H9 (cell line): ENCODE measurements around the gene TTLL12. TPM values are rescaled to one million over a fixed set of nuclear protein-coding genes. Genes with fewer than 3 reads are reported as not detected.

Source experiments
- DNase-seq: peaks from one replicate; pipeline ENCODE4 v3.0.0-alpha.2; 2017
- H2AFZ ChIP-seq: one replicate; pipeline ENCODE4 v1.6.1; 2013; ENCODE audit warnings: mild to moderate bottlenecking, low read length, control low read depth, moderate library complexity
- H2AK5ac ChIP-seq: 2 replicates; pipeline ENCODE4 v1.6.1; 2013; ENCODE audit warnings: low read length, control low read depth, mixed read lengths; ENCODE audit not compliant: insufficient read length
- H2BK120ac ChIP-seq: one replicate; pipeline ENCODE4 v1.6.1; 2013; ENCODE audit warnings: low read depth, mild to moderate bottlenecking, low read length, control low read depth, inconsistent platforms; ENCODE audit not compliant: poor library complexity, severe bottlenecking
- H2BK12ac ChIP-seq: 2 replicates; pipeline ENCODE4 v1.6.1; 2013; ENCODE audit warnings: low read length, control low read depth, mixed read lengths, low read depth; ENCODE audit not compliant: insufficient read length
- H2BK15ac ChIP-seq: 2 replicates; pipeline ENCODE4 v1.6.1; 2013; ENCODE audit warnings: low read depth, low read length, control low read depth
- H2BK20ac ChIP-seq: one replicate; pipeline ENCODE4 v1.6.1; 2013; ENCODE audit warnings: low read depth, mild to moderate bottlenecking, low read length, control low read depth, inconsistent platforms; ENCODE audit not compliant: poor library complexity, severe bottlenecking
- H2BK5ac ChIP-seq: 2 replicates; pipeline ENCODE4 v1.6.1; 2013; ENCODE audit warnings: low read length, control low read depth, mixed read lengths; ENCODE audit not compliant: insufficient read length
- H3K14ac ChIP-seq: 2 replicates; pipeline ENCODE4 v1.6.1; 2013; ENCODE audit warnings: low read length, control low read depth; ENCODE audit not compliant: insufficient read depth
- H3K18ac ChIP-seq: 2 replicates; pipeline ENCODE4 v1.6.1; 2013; ENCODE audit warnings: low read depth, mild to moderate bottlenecking, mixed read lengths, low read length, control low read depth; ENCODE audit not compliant: insufficient read length
- H3K23ac ChIP-seq: 2 replicates; pipeline ENCODE4 v1.6.1; 2013; ENCODE audit warnings: low read length, control low read depth, mixed read lengths, low read depth; ENCODE audit not compliant: insufficient read length
- H3K23me2 ChIP-seq: 2 replicates; pipeline ENCODE4 v1.6.1; 2013; ENCODE audit warnings: low read depth, mild to moderate bottlenecking, mixed read lengths, low read length, control low read depth; ENCODE audit not compliant: insufficient read length, poor library complexity, severe bottlenecking
- H3K27ac ChIP-seq: 2 replicates; pipeline ENCODE4 v1.5.1; 2013; ENCODE audit warnings: low read length, control low read depth, mixed read lengths, low read depth; ENCODE audit not compliant: insufficient read length
- H3K27me3 ChIP-seq: 2 replicates; pipeline ENCODE4 v1.6.1; 2013; ENCODE audit warnings: low read length, control low read depth, inconsistent platforms; ENCODE audit not compliant: insufficient read depth
- H3K4ac ChIP-seq: 2 replicates; pipeline ENCODE4 v1.6.1; 2013; ENCODE audit warnings: low read depth, mild to moderate bottlenecking, control low read depth, inconsistent platforms, low read length, moderate library complexity
- H3K4me1 ChIP-seq: 2 replicates; pipeline ENCODE4 v1.6.1; 2013; ENCODE audit warnings: low read length, control low read depth, inconsistent platforms; ENCODE audit not compliant: insufficient read depth
- H3K4me2 ChIP-seq: 2 replicates; pipeline ENCODE4 v1.6.1; 2013; ENCODE audit warnings: low read length, control low read depth, mixed read lengths; ENCODE audit not compliant: insufficient read length, insufficient read depth
- H3K56ac ChIP-seq: 2 replicates; pipeline ENCODE4 v1.6.1; 2013; ENCODE audit warnings: low read depth, mild to moderate bottlenecking, mixed read lengths, low read length, control low read depth; ENCODE audit not compliant: insufficient read length
- H3K79me1 ChIP-seq: 2 replicates; pipeline ENCODE4 v1.6.1; 2013; ENCODE audit warnings: low read depth, mild to moderate bottlenecking, moderate library complexity, low read length, control low read depth, inconsistent platforms; ENCODE audit not compliant: insufficient read depth, poor library complexity, severe bottlenecking
- H3K79me2 ChIP-seq: 2 replicates; pipeline ENCODE4 v1.6.1; 2013; ENCODE audit warnings: low read length, control low read depth, inconsistent platforms; ENCODE audit not compliant: insufficient read depth
- H3K9ac ChIP-seq: 2 replicates; pipeline ENCODE4 v1.6.1; 2013; ENCODE audit warnings: low read length, control low read depth, mixed read lengths; ENCODE audit not compliant: insufficient read length; ENCODE audit errors: extremely low read depth
- H3K9me3 ChIP-seq: one replicate; pipeline ENCODE4 v1.6.1; 2013; ENCODE audit warnings: low read depth, low read length, inconsistent platforms; ENCODE audit not compliant: control insufficient read depth
- H3T11ph ChIP-seq: one replicate; pipeline ENCODE4 v1.6.1; 2013; ENCODE audit warnings: mild to moderate bottlenecking, low read length, control low read depth, inconsistent platforms
- H4K20me1 ChIP-seq: one replicate; pipeline ENCODE4 v1.6.1; 2013; ENCODE audit not compliant: control insufficient read depth, insufficient read length, insufficient read depth
- H4K5ac ChIP-seq: 2 replicates; pipeline ENCODE4 v1.6.1; 2013; ENCODE audit warnings: low read depth, mild to moderate bottlenecking, mixed read lengths, low read length, control low read depth; ENCODE audit not compliant: insufficient read length
- H4K8ac ChIP-seq: replicated peaks from 2 replicates; pipeline ENCODE4 v1.6.1; 2013; ENCODE audit warnings: low read length, control low read depth, mixed read lengths, low read depth; ENCODE audit not compliant: insufficient read length
- H4K91ac ChIP-seq: 2 replicates; pipeline ENCODE4 v1.6.1; 2013; ENCODE audit warnings: low read depth, mild to moderate bottlenecking, moderate library complexity, mixed read lengths, low read length, control low read depth; ENCODE audit not compliant: insufficient read length
- H3K27ac Mint-ChIP-seq, 3 experiments: 2 replicates in 2 of 3; 3 replicates in 1 of 3; pipeline ENCODE4 v1.8.0; 2020 to 2021; ENCODE audit warnings: mixed read lengths in 3 of 3, mild to moderate bottlenecking in 1 of 3, moderate library complexity in 1 of 3
- H3K27me3 Mint-ChIP-seq: 2 replicates; pipeline ENCODE4 v1.8.0; 2021; ENCODE audit warnings: low read depth, mild to moderate bottlenecking, moderate library complexity, mixed read lengths
- H3K36me3 Mint-ChIP-seq, 3 experiments: 2 replicates in 2 of 3; 3 replicates in 1 of 3; pipeline ENCODE4 v1.8.0; 2020 to 2021; ENCODE audit warnings: low read depth in 3 of 3, mixed read lengths in 3 of 3; ENCODE audit not compliant: insufficient read depth in 1 of 3
- H3K4me1 Mint-ChIP-seq, 2 experiments: 2 replicates each; pipeline ENCODE4 v1.8.0; 2020; ENCODE audit warnings: mixed read lengths in 2 of 2
- H3K4me3 Mint-ChIP-seq, 2 experiments: 2 replicates in 1 of 2; 3 replicates in 1 of 2; pipeline ENCODE4 v1.8.0; 2020 to 2021; ENCODE audit warnings: mild to moderate bottlenecking in 2 of 2, mixed read lengths in 2 of 2, moderate library complexity in 1 of 2
- H3K9me3 Mint-ChIP-seq, 2 experiments: 2 replicates in 1 of 2; 3 replicates in 1 of 2; pipeline ENCODE4 v1.8.0; 2020; ENCODE audit warnings: mild to moderate bottlenecking in 2 of 2, mixed read lengths in 2 of 2, moderate library complexity in 1 of 2
- CTCF ChIP-seq: fragments of 200-600 bp; sonication (generic); conservative IDR thresholded peaks from 3 replicates; pipeline ENCODE4 v1.8.0; 2021; ENCODE audit warnings: antibody characterized with exemption, mild to moderate bottlenecking
- WGBS: extraction: QIAGEN DNeasy Blood & Tissue Kit; methylation state at CpG from one replicate; pipeline ENCODE4 v1.1.7; 2013; ENCODE audit warnings: missing lambda C conversion rate, low lambda C conversion rate, mixed read lengths; ENCODE audit not compliant: insufficient read length; ENCODE audit errors: extremely low coverage; 5-methylcytosine and 5-hydroxymethylcytosine counted together
- total RNA-seq: library from RNA; stranded (reverse); gene quantifications from 2 replicates; pipeline ENCODE4 v1.2.1, GENCODE V29; 2021

TTLL12 gene
- total RNA-seq, 1 experiment from 2014 or later, result 89.6 TPM

DNA sequence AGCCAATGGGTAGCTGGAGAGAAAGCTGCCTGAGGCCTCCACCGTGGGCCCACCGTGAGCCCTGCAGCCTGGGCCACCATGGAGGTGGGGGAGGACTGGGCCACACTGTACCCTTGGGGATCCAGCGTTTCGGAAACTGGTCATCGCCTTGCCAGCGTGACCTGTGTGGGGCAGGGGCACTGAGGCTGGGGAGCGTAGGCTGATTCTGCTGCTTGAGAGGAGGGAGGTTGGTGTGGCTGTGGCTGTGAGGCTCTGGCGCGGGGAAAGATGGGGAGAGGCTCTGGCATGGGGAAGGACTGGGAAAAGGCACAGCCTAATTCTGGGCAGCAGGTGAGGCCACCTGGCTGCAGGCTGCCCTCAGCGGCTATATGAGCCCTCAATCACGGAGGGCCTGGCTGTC, 12.6 kb upstream of the TTLL12 start:
- Histone ChIP-seq H3K4me2 (no peak overlapping the region), H3K4me1 (no peaks in the 10 kb centered on the region), H3K79me2 (no peaks in the 10 kb centered on the region), H3K9ac (no peak overlapping the region), H2AK5ac (no peak overlapping the region), H2BK120ac (no peak overlapping the region), H2BK15ac (no peak overlapping the region), H3T11ph (no peak overlapping the region), H3K79me1 (no peaks in the 10 kb centered on the region), H3K56ac (no peak overlapping the region), H3K27ac (no peak overlapping the region), H3K4ac (no peak overlapping the region), H4K20me1 (no peaks in the 10 kb centered on the region), H3K14ac (no peak overlapping the region; the same call in 1 of the 2 replicates), H3K23ac (no peak overlapping the region), H4K91ac (no peak overlapping the region), H2BK12ac (no peak overlapping the region), H2AFZ (no peak overlapping the region), H3K18ac (no peak overlapping the region), H2BK5ac (no peak overlapping the region), H4K5ac (no peak overlapping the region), H3K27me3 (no peaks in the 10 kb centered on the region), H3K23me2 (no peaks in the 10 kb centered on the region), H2BK20ac (no peak overlapping the region), H3K9me3 (no peaks in the 10 kb centered on the region), H4K8ac (no peak overlapping the region)
- H3K27me3 Mint-ChIP-seq, result peaks cover 6% of the 10 kb centered on the region
- no peaks in the 10 kb centered on the region for H3K36me3 Mint-ChIP-seq
- H3K9me3 Mint-ChIP-seq, result no peaks in the 10 kb centered on the region
- H3K4me1 Mint-ChIP-seq, result peaks cover 14 to 21% of the 10 kb centered on the region in 2 experiments
- no CpG with 5 or more reads among the region's 11 CpGs for WGBS
- no peak overlapping the region for H3K4me3 Mint-ChIP-seq
- TF ChIP-seq CTCF, result no peak
- H3K27ac Mint-ChIP-seq, result no peak overlapping the region
- DNase-seq, result no peak
